HG02981 (cell line): ENCODE data around the gene RIMS1.

ENCODE experiments used
- ATAC-seq: cut with Tn5 transposase; IDR thresholded peaks from one replicate; pipeline ENCODE4 v1.9.1; 2021; ENCODE audit warnings: mild to moderate bottlenecking, moderate library complexity; ENCODE audit not compliant: unreplicated experiment

The RIMS1 gene

DNA sequence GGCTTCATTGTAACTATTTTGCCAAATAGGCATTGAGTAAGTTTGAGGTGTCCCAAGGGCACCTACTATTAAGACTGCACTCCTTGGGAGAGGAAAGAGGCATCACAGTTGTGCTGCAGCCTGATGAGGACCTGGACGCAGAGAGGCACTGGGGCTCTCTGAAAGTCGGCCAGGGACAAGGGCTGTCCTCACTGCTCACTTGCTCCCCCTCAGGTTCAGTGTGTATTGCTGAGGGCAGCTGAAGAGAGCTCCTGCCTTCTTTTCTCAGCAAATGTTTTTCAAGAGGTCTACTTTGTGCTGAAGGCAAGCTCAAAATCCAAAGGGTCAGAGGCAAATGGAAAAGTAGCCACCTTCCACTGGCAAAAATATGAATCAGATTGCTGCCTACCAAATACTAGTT, 331.8 kb downstream of the RIMS1 start:
- ATAC-seq, result peak; percentile 82

DNA sequence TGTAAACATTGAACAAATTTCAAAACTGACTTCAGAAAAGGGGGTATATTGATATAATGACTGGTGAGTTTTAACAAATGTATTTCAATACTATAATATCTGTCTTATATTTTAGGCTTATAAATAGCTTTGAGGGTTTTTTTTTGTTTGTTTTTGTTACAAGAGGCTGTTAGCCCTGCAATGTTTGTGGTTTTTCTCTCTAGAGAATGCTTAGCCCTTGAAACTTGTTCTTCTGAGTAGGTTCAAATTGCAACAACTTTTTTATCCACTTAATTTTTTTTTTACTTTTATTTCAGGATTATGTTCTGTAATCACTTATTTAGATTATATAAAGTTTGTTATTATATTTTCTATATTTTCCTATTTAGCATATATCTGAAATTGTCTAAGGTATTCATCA, 333.2 kb downstream of the RIMS1 start:
- ATAC-seq, result no peak

DNA sequence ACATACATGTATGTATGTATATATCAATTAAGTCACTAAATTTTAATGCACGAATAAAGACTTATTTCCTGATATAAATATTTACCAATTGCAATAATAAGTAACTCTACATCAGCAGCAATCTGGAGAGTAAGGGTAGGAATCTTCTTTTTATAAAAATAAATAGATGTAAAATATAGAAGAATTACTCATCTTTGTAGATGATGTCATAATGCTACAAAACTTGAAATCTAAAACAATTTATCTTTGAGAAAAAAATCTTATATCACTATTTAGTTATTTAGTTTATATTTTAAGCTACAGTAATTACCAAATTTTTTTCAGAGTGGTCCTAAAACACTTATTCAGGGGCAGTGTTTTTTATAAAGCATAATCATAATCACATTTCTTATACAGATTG, 351.7 kb downstream of the RIMS1 start:
- no peak for ATAC-seq

DNA sequence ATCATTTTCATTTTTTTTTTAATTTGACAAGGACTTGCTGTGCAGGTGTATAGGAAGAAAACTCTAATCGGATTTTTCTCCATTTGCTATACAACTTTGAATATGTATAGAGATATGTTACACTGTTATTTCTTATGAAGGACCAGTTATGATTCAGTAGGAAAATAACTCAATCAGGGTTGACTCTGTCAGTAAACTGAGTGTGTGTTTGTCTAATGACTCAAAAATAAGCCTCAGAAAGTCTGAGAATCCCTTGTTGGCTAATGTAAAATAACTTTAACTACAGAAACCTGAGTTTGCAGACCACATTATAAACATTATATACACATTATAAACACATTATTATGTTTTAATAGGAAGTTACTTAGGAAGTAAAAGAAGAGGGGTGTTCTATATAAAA, 352.6 kb downstream of the RIMS1 start:
- no peak for ATAC-seq

DNA sequence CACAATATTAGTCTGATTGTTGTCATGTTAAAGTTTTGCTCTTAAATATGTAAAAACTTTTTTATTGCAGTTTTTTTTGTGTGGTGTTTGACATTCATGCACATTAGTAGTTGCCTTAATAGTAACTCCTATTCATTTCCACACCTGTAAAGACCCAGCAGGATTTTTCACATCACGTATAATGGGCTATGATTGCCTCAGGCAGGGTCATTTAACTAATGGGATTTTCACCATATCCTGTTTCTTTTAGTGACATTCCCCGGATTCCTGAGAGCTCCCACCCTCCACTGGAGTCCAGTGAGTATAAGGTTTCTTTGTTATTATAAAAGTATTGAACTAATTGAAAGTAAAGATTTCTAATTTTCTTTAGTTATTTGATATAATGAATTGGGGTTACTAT, 359.2 kb downstream of the RIMS1 start:
- ATAC-seq, result no peak

DNA sequence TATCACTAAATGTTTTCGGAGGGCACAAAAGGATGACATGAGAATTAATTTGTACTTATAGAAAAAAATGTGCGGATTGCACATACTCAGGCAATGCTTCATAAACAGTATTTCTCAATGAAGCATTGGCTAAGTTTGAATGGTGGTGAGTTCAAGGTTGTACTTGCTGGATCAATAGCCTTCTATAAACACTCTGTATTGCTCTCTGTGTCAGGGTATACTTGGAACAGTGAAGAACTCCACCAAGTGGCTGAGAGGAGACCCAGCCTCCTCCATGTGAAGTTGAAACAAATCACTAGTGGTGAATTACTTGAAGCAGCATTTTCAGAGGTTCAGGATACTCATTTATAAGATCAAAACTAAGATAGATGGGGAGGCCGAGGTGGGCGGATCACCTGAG, 360.6 kb downstream of the RIMS1 start:
- no peak for ATAC-seq

DNA sequence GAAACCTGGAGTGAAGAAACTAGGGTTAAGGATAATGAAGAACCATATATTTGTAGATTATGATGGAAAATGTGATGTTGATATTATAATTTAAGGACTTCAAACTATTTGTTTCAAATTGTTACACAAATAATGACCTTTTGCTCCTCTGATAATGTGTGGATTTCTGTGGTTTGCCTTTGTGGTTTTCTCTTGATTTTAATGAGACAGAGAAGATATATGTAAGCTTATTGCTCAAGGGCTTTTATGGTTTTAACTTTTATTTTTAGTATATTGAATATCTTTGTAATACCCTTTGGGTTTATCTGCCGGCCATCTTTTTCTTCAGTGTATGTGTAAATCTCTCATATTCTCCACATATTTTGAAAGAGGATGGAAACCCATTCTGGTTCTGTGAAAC, 362.3 kb downstream of the RIMS1 start:
- no peak for ATAC-seq

- ATAC-seq, result no peak
These were observed 364.3 kb downstream of the RIMS1 start for GRCh38 chr6:72250664-72251063.

DNA sequence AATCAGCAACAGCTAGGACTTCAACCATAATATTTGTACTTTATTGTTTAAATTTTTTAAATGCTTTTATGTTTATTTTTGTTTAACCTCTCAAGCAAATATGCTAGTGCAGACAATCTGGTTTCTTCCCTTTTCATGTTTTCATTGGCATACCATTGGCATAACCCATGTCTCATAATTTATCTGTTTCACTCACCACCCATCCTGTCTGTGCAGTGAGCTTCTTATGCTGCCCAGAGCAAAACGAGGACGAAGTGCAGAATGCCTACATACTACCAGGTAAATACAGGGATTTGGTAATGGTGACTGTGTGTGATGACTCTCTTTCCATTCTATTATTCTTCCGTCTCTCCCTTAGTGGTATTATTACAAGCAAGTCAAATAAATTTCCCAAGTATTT, 374.1 kb downstream of the RIMS1 start:
- ATAC-seq, result no peak

DNA sequence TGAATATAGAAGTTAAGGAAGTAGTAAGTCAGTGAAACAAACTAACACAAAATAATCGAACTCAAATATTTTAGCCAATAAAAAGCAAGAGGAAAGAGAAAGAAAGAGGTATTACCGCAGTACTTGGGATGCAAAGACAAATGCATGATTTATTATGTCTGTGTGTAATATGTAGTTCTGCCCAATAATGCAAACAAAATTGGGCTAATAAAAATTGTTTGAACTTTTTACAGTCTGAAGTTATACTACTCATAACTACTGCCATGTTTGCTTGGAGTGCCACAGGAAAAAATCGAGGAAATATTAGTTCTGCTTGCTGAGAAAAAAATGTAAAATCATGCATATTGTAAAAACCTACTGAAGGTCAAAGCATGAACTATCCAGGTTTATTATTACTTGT, 375.2 kb downstream of the RIMS1 start:
- no peak for ATAC-seq

DNA sequence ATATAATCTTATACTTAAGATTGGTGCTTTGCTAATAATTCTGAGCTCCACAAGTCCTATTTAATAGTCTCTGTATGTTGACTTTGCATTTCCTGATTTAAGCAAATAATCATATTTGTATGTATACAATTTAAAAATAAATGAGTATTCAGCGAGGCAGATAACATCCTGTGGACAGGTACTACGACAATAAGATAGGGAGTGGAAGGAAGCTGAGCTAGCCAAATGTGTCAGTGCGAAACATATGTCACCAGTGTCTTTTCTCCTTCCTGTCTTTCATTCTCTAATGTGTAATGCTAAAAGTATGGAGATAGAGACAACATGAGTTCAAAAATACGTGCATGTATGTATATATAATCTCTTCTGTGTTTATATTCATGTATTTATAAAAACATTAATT, 375.9 kb downstream of the RIMS1 start:
- no peak for ATAC-seq

- ATAC-seq, result no peak
These were observed 381.1 kb downstream of the RIMS1 start for GRCh38 chr6:72267470-72267869.

DNA sequence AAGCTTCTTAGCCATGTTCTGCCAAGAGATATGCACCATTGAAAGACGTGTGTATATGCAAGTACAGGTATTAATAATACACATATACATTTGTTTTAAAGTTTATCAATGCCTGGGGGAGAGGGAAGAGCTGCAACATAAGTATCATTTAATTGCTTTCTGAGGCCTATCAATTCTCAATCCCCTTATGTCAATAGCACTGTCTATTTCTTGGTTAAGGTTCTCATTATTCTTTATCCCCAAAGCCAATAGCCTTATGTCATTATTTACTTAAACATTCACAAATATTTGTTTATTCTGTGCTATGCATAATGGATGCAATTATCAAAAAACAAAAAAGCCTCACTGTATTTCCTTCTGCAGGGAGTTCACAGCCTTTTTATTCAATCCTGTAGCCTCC, 385.2 kb downstream of the RIMS1 start:
- no peak for ATAC-seq

DNA sequence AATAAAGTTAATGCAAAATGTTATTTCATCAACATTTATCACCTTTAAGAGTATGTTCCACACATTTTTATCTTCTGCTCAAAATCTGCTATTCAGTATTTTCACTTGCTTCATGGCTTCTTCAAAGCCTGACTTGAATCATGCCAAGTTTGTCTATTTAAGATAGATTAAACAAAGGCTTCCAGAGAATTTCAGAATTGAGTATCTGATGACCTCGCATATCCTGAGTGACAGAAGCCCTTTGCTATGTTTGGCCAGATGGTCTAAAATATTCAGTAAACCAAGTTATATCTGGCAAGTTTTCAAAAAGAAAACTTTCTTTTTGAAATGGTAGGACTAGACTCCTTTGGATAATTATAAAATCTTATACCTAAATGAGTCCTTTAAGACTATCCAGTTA, 386.6 kb downstream of the RIMS1 start:
- ATAC-seq, result no peak

DNA sequence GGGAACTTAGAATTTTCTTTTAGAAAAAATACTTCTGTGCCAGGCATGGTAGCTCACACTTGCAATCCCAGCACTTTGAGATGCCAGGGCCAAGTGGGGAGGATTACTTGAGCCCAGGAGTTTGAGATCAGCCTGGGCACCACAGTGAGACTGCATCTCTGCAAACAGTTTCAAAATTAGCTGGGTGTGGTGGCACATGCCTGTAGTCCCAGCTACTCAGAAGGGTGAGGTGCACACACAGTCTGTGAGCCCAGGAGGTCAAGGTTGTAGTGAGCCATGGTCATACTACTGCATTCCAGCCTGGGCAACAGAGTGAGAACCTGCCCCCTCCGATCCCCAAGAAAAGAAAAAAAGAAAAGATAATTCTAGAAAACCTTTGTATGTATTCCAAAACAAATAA, 389.5 kb downstream of the RIMS1 start:
- ATAC-seq, result no peak

GRCh38 chr6:72282201-72282600, 395.9 kb downstream of the RIMS1 start:
- ATAC-seq, result no peak

DNA sequence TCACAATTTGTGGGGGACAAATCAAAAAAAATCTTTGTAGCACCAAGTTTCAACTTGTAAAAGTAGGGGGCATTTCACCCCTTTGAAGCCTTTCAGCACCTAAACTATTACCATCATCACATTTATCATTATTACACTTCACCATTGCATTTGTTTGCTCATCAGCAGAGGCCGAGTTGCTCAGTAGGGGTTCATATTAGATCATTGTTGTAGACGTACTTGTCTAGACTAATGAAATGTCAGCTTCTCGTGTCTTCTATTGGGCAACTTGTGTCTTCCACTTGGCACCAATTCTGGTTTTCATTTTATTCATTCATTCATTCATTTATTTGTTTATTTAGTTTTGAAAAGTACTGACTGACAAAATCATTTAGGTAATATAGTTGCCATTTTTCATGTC, 397.2 kb downstream of the RIMS1 start:
- ATAC-seq, result no peak

GRCh38 chr6:72286911-72287311, 400.6 kb downstream of the RIMS1 start:
- no peak for ATAC-seq

DNA sequence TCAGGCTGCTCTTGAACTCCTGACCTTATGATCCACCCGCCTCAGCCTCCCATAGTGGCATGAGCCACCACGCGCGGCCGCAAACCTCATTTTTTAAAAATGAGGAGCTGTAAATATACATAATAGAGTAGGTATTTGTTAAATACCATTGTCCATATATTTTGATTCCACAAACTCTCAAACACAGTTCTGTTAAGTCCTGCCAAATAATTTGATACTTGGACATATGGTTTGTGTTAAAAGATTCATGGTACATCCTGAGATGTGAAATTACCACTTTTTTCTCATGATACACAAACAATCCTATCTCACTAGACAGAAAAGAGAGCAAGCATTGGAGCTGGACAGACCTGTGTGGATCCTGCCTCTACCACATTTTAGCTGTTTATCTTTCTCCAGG, 401.5 kb downstream of the RIMS1 start:
- no peak for ATAC-seq

- ATAC-seq, result no peak
These were observed 402.2 kb downstream of the RIMS1 start for GRCh38 chr6:72288592-72288991.

DNA sequence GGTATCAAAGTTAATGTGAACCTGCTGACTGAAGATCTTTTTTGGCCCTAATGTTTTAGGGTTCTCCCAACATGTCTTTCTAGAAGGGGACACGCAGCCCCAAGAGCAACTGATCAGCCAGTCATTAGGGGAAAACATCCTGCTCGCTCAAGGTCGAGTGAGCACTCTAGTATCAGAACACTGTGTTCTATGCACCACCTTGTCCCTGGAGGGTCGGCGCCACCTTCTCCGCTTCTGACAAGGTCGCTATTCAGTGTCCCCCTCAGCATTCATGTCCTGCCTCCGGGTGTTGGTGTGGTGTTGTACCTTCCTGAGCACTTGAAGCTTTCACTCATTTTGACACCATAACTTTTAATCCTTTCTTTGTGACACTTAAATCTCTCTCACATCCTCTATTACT, 404.3 kb downstream of the RIMS1 start:
- no peak for ATAC-seq

GRCh38 chr6:72296375-72296774, 410.0 kb downstream of the RIMS1 start:
- ATAC-seq, result no peak

GRCh38 chr6:72305971-72306370, 419.6 kb downstream of the RIMS1 start:
- ATAC-seq, result no peak
